ENCODE data around the gene LRP6.

LRP6 gene

DNA sequence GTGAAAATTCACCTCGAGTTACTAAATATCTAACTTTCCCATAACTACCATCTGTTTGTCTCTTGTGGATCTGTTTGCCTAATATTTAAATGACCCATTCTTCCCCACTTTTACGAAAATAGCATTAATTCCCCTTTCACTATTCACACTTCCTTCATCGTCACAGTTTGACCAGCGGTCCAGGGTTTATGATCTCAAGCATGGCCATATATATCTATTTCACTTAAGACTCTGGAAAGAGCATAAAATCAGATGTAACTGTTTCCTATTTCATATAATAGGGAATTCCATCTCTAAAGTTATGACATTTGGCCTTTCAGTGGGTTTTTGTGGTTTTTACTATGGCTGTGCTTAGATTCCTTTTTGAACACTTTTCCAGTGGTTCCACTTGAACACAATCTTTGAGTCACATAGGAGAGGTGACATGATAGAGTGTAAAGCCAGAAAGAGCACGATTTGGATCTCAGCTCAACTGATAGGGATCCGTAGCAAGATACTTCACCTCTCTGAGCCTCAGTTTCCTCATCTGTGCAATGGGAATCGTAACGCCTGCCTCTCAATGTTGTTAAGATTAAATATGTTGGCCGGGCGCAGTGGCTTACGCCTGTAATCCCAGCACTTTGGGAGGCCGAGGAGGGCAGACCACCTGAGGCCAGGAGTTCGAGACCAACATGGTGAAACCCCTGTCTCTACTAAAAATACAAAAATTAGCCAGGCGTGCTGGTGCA is 196.9 kb downstream of the LRP6 start:
- DNase-seq = no peak

DNA sequence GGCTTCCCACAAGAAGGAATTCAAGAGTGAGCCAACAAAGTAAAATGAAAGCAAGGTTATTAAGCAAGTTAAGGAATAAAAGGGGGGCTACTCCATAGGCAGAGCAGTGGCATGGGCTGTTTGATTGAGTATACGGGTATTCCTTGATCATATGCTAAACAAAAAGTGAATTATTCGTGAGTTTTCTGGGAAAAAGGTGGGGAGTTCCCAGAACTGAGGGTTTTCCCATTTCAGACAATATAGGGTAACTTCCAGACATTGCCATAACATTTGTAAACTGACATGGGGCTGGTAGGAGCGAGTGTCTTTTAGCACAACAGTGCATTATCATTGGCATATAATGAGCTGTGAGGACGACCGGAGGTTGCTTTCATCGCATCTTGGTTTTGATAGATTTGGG is 198.1 kb downstream of the LRP6 start:
- no peak for DNase-seq

All from T-helper 9 cell (primary cell).